HUES6 (cell line): ENCODE measurements around the gene TRMT1.

Experiments
- H3K27ac ChIP-seq: 2 replicates; pipeline ENCODE4 v1.7.0; 2013; ENCODE audit warnings: low read depth, mild to moderate bottlenecking, low read length, inconsistent platforms
- H3K27me3 ChIP-seq: 2 replicates; pipeline ENCODE4 v1.6.1; 2013; ENCODE audit warnings: low read length; ENCODE audit not compliant: control insufficient read depth, insufficient read depth
- H3K36me3 ChIP-seq: 2 replicates; pipeline ENCODE4 v1.6.1; 2013; ENCODE audit warnings: low read length; ENCODE audit not compliant: control insufficient read depth, insufficient read depth
- H3K4me1 ChIP-seq: 2 replicates; pipeline ENCODE4 v1.6.1; 2013; ENCODE audit warnings: low read length; ENCODE audit not compliant: control insufficient read depth, insufficient read depth
- H3K4me3 ChIP-seq: 2 replicates; pipeline ENCODE4 v1.5.1; 2013; ENCODE audit warnings: low read depth, low read length
- H3K9ac ChIP-seq: one replicate; pipeline ENCODE4 v1.6.1; 2013; ENCODE audit warnings: mild to moderate bottlenecking, low read length
- H3K9me3 ChIP-seq: 2 replicates; pipeline ENCODE4 v1.6.1; 2013; ENCODE audit warnings: low read depth, low read length; ENCODE audit not compliant: control insufficient read depth, insufficient read depth

The TRMT1 gene

GRCh38 chr19:13082192-13083007 is 34.1 kb downstream of the TRMT1 start:
- Histone ChIP-seq H3K4me1 (peaks cover 35% of the 10 kb centered on the region), H3K4me3 (no peak overlapping the region), H3K36me3 (no peaks in the 10 kb centered on the region), H3K9me3 (no peaks in the 10 kb centered on the region), H3K27me3 (peaks cover 18% of the 10 kb centered on the region), H3K27ac (no peak overlapping the region), H3K9ac (no peak overlapping the region)

- Histone ChIP-seq H3K4me3 (no peak overlapping the region), H3K27me3 (peaks cover 28% of the 10 kb centered on the region), H3K9ac (no peak overlapping the region), H3K9me3 (no peaks in the 10 kb centered on the region), H3K27ac (no peak overlapping the region), H3K4me1 (peaks cover 49% of the 10 kb centered on the region), H3K36me3 (no peaks in the 10 kb centered on the region)
Observed at GRCh38 chr19:13079542-13079986, 37.0 kb downstream of the TRMT1 start.

- Histone ChIP-seq H3K4me3 (no peak overlapping the region), H3K36me3 (no peaks in the 10 kb centered on the region), H3K27me3 (peaks cover 28% of the 10 kb centered on the region), H3K27ac (no peak overlapping the region), H3K9ac (no peak overlapping the region), H3K9me3 (no peaks in the 10 kb centered on the region), H3K4me1 (peaks cover 49% of the 10 kb centered on the region)
Observed at GRCh38 chr19:13078897-13079541, 37.5 kb downstream of the TRMT1 start.

- no peaks in the 10 kb centered on the region for H3K9me3 ChIP-seq
- H3K27me3 ChIP-seq = peaks cover 24% of the 10 kb centered on the region
- H3K27ac ChIP-seq = no peak overlapping the region
- no peaks in the 10 kb centered on the region for H3K36me3 ChIP-seq
- H3K4me3 ChIP-seq = no peak overlapping the region
- peaks cover 46% of the 10 kb centered on the region for H3K4me1 ChIP-seq
- H3K9ac ChIP-seq = no peak overlapping the region
Observed at GRCh38 chr19:13078381-13078780, 38.2 kb downstream of the TRMT1 start.

- Histone ChIP-seq H3K27ac (no peak overlapping the region), H3K36me3 (no peaks in the 10 kb centered on the region), H3K9me3 (no peaks in the 10 kb centered on the region), H3K4me1 (peaks cover 38% of the 10 kb centered on the region), H3K27me3 (peaks cover 23% of the 10 kb centered on the region), H3K4me3 (0 out of 2 replicates have a peak overlapping the region, but pooled peaks have one; percentile 15), H3K9ac (no peak overlapping the region)
Observed at GRCh38 chr19:13077240-13077639, 39.3 kb downstream of the TRMT1 start.

GRCh38 chr19:13076787-13077186 is 39.8 kb downstream of the TRMT1 start:
- H3K4me3 ChIP-seq = no peak overlapping the region
- H3K9ac ChIP-seq = no peak overlapping the region
- H3K4me1 ChIP-seq = peaks cover 38% of the 10 kb centered on the region
- H3K9me3 ChIP-seq = no peaks in the 10 kb centered on the region
- H3K36me3 ChIP-seq = no peaks in the 10 kb centered on the region
- no peak overlapping the region for H3K27ac ChIP-seq
- peaks cover 23% of the 10 kb centered on the region for H3K27me3 ChIP-seq

- Histone ChIP-seq H3K4me1 (peaks cover 38% of the 10 kb centered on the region), H3K27ac (no peak overlapping the region), H3K4me3 (no peak overlapping the region), H3K36me3 (no peaks in the 10 kb centered on the region), H3K9ac (no peak overlapping the region), H3K9me3 (no peaks in the 10 kb centered on the region), H3K27me3 (peaks cover 24% of the 10 kb centered on the region)
Observed at GRCh38 chr19:13076320-13076719, 40.2 kb downstream of the TRMT1 start.

GRCh38 chr19:13074378-13074777 is 42.2 kb downstream of the TRMT1 start:
- H3K9ac ChIP-seq = no peak overlapping the region
- H3K4me1 ChIP-seq = peaks cover 40% of the 10 kb centered on the region
- peaks cover 33% of the 10 kb centered on the region for H3K27me3 ChIP-seq
- H3K36me3 ChIP-seq = no peaks in the 10 kb centered on the region
- H3K4me3 ChIP-seq = no peak overlapping the region
- H3K27ac ChIP-seq = no peak overlapping the region
- H3K9me3 ChIP-seq = no peaks in the 10 kb centered on the region

- Histone ChIP-seq H3K27ac (no peak overlapping the region), H3K36me3 (no peaks in the 10 kb centered on the region), H3K9ac (no peak overlapping the region), H3K4me1 (peaks cover 29% of the 10 kb centered on the region), H3K4me3 (no peak overlapping the region), H3K9me3 (no peaks in the 10 kb centered on the region), H3K27me3 (peaks cover 40% of the 10 kb centered on the region; the same call in 1 of the 2 replicates)
Observed at GRCh38 chr19:13073263-13073662, 43.3 kb downstream of the TRMT1 start.

GRCh38 chr19:13072188-13072908 is 44.2 kb downstream of the TRMT1 start:
- no peak overlapping the region for H3K4me3 ChIP-seq
- H3K36me3 ChIP-seq = no peaks in the 10 kb centered on the region
- H3K9ac ChIP-seq = no peak overlapping the region
- H3K27me3 ChIP-seq = peaks cover 43% of the 10 kb centered on the region; the same call in 1 of the 2 replicates
- no peaks in the 10 kb centered on the region for H3K9me3 ChIP-seq
- H3K4me1 ChIP-seq = peaks cover 20% of the 10 kb centered on the region
- H3K27ac ChIP-seq = no peak overlapping the region
